HG02943 (cell line): ENCODE results near the gene PACS2.
"Not testable (repeated sequence)": the region's sequence is repeated elsewhere in the genome, so short reads cannot be mapped to it uniquely, and the experiment has no call there.

Source experiments
- ATAC-seq: cut with Tn5 transposase; IDR thresholded peaks from one replicate; pipeline ENCODE4 v1.9.1; 2021; ENCODE audit warnings: mild to moderate bottlenecking, low read depth, moderate library complexity; ENCODE audit not compliant: unreplicated experiment

The PACS2 gene

DNA sequence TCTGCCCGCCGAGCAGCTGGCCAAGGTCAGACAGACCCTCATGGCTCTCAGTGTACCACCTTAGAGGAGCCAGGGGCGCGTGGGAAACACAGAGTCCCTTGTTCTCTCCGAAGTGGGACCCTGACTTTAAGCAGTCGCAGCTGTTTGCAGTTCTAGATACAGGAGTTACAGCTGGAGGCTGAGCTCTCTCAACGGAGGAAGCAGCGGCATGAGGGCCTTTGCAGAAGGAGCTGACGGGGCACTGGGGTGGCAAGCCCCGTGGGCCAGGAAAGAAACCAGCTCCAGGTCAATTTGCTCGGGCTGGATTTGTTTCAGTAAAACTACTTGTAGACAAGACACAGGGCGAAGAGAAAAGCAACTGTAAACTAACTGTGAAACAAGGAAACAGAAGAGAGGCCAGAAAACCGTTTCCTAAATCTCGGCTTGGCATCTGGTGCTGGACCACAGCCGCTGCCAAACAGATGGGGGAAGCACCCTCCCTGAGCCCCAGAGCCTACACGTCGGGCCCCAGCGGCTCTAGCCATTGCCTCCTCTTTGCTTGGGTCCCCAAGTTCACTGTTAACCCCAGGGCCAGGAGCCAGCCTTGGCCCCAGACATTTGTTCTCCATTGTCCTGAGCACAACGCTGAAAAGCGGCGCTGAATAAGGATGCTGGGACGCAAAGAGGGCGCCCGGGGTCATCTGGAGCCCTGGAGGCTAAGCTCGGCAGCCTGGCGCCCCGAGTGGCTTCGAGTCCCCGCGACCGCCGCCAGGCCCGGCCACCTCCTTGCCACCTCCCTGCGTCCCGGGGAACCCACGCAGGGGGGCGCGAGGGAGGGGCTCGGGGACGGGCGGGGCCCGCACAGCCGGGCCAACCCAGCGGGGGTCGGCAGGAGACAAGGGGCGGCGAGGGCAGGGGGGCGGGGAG, 914 bp upstream of the PACS2 start:
- no peak for ATAC-seq

DNA sequence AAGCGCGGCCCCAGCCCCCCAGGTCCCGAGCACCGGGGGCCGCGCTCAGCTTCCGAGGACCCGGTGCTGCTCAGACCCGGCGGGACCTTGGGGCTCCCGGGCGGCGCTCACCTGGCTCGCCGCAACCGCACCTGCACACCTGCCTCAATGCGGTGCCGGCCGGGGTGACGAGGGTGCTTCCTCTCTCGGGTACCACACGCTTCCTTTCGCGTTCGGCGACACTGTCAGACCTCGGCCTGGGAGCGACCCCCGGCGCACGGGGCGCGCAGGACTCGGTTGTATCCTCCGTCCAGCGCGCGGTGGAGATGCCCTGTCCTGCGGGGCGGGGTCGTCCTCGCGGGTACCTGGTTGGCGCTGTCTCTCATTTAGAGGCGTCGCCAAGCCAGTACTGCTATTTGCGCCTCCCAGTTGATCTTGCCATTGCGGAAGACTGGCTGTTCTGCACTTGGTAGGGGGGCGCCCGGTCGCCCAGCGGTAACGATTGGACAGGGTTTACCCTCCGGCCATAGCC, 718 bp downstream of the PACS2 start:
- ATAC-seq = peak; percentile 14

DNA sequence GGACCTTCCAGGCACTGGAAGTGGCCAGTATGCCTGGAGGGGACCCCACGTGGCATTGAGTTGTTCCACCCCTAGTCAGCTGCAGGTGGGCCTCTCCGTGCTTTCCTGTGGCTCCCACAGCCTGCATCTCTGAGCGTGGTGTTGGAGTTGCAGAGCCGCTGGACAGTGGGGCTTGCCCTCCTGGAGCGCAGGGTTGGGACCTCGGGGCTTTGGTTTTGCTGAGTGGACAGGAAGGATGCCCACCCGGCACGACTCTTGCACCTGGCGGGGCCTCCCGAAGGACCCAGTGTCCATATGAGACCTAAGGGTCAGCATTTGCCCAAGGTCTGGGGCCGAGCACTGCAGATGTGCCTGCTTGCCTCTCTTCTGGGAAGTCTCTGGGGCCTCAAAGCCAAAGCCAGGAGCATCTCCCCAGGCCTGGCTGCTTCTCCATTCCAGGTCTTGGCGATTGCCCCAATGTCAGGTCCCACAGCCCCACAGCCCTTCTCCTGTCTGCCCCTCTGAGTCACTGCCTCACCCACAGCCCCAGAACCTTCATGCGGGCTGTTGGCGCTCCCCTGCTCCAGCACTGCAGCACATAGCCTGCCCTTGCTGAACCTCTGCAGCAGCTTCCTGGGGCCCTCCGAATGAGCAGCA, 1.5 kb downstream of the PACS2 start:
- ATAC-seq = no peak

DNA sequence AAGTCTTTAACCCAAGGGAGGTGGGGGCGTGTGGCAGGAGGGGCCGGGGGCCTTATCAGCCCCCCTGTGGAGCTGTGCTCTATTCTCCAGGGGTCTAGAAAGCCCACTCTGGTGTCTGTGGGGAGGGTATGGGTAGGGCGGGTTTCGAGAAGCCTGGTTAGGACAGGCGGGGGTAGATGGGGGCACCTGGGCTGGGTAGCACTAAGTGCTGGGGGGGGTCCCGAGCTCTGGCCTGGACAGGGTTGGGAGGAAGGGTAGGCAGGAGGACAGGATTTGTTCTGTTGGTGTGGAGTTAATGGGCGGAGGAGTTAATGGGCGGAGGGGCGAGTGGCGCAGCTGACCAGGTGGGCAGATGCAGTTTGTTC, 2.0 kb downstream of the PACS2 start:
- no peak for ATAC-seq

DNA sequence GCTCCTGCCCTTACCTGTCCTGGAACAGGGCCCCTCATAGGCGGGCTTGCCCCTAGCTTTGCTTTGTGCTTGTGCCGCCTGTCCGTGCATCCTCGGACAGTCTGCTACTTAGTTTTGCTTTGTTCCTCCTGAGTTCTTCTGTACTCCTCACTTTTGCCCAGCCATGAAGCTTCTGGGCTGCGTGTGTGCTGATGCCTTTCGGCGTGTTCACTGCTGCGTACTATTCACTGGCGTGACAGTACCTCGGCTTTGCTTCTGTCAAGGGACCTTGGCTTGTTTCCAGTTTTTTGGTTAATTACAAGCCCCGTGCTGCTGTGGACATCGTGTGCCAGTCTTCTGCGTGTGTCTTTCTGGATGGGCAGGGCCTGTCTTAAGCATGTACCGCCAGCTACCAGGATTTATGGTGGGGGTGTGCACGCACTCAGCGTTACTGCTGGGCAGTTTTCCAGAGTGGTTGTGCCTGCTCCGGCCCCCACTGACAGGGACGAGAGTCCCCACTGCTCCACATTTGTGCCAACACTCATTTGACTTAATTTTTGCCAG, 2.5 kb downstream of the PACS2 start:
- no peak for ATAC-seq

DNA sequence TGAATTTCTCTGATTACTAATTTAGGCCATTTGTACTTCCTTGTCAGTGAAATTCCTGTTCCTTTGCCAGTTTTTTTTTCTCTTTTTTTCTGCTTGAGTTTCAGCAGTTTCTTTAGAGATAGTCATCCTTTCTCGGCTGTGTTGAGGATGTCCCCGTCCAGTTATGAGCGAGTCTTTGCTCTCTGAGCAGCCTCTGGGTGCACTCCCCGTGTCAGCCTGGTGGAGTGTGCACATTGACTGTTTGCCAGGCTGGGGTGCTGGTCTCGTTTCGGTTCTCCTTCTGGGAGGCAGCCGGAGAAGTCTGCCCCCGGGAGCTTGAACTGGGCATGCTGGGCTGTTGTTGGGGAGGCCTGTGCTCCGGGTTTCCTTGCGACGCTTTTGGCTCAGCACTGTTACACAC, 3.0 kb downstream of the PACS2 start:
- no peak for ATAC-seq

DNA sequence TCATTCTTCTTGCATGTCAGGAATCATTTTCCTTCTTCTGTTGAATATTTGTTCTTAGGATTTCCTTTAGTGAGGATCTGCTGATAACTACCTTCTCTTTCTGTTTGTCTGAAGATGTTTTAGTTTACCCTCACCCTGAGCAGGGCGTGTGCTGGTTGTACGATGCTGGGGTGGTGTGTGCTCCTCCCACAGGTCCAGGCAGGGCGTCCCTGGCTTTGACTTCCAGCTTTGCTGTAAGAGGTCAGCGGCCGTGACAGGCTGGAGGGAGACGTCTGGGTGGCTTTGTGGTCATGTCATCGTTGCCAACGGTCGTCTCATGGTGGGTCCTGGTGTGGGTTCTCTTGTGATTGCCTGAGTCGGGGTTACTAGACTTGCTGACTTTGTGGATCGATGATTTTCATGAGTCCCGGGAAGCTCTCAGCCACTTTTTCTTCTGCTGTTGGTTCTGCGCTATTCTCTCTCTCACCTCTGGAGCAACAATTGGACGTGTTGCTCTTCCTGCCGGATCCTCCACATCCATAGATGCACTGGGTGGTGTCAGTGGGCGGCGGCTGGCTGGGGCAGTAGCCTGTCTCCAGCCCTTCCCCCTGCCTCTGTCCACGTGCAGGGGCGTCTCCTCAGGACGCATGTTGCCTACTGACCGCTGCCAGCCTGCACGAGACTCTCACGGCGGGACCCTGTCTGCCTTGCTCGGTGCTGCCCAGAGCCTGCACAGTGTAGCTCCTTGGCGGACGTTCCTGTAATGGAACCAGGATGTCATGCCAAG, 8.4 kb downstream of the PACS2 start:
- no peak for ATAC-seq

DNA sequence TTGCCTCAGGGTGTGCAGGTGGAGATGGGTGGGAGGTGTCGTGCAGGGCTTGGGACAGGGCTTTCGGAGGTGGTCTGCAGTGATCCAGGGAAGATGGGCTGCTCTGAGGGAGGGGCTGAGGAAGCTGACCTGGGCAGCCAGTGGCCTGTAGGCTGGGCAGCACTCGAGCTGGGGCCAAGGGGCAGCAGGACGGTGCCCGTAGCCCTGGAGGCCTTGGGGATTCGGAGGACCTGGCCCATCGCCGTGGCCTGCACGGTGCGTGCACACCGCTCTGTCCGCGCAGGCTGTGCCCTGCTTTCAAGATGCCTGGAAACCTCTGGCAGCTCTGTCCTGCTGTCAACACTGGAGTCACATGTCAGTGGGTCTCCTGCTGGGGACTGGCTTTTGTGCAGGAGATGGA, 9.1 kb downstream of the PACS2 start:
- ATAC-seq = no peak

DNA sequence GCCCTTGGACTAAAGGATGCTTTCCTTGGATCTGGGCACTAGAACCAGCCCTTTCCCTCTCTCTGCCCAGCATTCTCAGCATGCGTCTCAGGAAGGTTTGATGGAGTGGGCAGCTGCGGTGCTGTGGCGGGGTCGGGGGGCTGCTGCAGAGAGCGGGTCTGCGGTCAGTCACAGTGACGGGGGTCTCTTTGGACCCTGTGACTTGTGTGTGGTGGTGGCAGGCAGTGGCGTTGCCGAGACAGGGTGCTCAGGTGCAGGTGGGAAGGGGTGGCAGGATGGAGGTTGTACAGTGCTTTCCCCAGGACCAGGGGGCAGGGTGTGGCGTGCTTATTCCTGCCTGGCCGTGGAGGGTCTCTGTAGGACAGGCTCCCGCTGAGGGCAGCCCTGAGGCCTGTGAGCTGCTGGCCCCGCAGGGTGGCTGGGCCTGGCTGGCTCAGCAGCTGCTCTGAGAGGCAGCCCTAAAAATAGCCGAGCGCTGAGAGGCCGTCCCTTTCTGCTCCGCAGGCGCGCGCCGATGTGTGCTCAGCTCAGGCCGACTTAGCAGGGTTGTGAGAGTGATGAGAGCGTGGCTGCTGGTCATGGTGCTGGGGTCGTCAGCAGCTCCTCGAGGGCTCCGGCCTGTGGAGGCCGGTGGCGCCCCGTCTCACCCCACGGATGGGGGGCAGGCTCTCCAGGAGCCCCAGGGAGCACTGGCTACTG, 9.7 kb downstream of the PACS2 start:
- ATAC-seq = no peak

DNA sequence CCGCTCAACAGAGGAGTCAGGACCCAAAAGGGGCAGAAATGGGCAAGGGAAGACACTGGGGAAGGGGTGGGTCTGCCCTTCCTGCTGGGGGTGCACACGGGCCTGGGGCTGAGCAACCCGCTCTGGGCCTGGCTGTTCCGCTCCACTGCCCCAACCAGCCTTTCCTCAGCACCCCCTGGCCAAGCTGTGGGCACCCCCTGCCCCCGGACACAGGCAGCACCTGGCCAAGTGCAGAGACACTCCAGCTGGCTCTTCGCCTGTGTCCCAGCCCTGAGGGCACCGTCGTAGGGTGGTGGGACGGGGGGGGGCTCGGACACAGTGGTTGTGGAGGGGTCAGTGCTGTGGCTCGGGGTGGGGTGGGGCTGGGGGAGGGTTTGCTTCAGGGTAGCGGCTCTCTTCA, 10.3 kb downstream of the PACS2 start:
- ATAC-seq = no peak

DNA sequence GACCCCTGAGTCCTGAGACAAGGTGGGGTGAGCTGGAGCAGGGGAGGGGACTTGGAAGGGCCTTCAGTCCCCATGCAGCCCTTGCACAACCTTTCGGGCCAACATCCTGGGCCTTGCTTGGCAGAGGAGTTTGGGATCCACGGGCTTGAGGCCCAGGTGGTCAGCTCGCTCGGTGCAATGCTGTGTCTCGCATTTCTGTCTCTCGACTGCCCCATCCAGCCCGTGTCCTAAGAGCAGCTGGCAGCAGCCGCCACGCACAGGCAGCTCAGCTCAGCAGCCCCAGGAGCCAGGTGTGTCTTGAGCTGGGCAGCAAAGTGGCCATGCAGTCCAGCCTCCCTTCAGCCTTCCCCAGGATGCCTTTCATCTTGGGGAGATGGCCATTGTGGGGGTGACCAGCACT, 10.8 kb downstream of the PACS2 start:
- no peak for ATAC-seq

DNA sequence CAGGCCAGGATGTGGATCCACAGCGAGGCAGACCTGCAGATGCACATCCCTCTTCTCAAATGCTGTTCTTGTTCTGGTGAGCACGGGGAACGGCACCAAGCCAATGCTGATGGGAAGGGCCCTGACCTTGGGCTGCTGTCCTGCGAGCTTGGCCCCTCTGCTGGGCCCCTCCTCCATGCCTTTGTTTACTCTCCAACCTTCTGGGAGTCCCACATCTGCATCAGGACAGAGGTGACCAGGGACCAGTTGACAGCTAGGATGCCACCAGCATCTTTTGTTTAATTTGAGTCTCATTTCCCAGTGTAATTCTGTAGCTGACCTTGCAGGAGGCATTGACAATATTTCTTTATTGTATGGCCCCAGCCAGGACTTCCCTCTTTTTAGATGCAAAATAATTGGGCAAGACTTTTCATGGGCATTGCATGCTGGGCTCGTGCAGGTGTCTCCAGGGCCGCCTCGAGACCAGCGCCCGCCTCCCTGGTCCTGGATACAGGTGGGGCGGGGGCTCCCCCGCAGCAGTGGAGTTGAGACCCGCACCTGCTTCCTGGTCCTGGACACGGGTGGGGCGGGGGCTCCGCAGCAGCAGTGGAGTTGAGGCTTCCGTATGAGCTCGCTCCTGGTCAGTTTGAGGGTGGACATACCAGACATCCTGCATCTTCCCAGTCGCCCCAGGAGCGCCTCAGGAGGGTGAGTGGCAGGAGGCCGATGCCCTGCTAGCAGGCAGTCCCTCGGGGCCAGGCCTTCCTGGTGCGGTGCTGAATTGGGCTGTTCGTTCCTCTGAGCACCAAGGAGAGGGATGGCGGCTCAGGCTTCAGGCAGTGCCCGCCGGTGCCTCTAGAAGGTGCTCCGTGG, 11.4 kb downstream of the PACS2 start:
- ATAC-seq = no peak

DNA sequence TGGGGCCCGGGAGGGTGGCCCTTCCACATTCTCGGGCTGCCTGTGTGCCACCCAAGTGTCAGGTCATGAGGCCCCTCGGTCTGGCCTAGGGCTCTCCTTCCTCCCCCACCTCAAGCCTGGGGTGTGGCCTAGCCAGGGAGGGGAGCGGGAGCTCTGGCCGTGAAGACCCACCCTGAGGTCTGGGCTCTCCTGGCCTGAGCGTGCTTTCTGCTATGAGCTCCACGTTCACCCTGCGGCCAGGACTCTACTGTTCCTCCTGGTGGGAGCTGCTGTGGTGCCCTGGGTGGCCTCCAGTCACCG, 12.0 kb downstream of the PACS2 start:
- ATAC-seq = no peak

DNA sequence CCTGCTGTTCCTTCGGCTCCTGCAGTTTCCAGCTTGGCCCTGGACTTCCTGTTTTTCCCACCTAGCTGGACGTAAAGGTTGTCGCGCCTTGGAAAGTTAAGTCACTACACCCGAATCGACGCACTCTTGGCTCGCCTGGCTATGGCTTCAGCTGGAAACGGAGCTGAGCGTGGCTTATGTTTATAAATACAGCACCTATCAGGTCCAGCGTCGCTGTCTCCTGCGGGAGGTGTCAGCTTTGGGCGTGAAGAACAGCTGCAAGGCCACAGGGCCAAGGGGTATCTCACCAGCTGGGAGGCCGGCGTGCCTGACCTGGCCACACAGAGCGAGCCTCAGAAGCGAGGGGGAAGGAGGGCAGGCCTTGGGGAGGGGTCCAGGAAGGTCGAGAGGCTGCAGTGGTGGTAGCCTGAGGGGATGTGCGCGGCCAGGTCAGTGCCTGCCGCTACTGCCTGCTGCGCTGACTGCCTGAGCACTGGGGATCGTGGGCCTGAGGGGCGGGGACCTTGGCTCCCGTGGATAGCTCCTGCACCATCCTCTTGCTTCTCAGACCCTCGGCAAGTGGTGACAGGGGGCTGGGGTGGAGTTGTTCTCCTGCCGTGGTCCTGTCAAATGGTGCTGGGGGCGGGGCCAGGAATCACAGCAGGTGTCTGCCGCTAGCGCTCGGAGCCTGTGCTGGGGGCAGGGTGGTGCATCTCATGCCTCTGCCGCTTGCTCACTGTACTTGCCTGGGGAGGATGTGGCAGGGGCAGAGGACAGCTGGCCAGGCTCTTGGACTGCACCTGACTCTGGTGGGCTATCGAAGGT, 12.5 kb downstream of the PACS2 start:
- no peak for ATAC-seq

DNA sequence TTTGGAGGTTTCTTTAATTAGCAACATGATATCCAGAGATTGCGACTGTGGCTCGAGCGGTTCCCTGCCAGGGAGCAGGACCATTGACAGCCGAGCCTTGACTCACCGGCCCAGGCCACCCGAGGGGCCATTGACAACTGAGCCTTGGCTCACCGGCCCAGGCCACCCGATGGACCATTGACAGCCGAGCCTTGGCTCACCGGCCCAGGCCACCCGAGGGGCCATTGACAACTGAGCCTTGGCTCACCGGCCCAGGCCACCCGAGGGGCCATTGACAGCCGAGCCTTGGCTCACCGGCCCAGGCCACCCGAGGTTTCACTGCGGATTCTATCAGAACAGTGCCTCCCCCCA, 13.1 kb downstream of the PACS2 start:
- not testable (repeated sequence) for ATAC-seq

DNA sequence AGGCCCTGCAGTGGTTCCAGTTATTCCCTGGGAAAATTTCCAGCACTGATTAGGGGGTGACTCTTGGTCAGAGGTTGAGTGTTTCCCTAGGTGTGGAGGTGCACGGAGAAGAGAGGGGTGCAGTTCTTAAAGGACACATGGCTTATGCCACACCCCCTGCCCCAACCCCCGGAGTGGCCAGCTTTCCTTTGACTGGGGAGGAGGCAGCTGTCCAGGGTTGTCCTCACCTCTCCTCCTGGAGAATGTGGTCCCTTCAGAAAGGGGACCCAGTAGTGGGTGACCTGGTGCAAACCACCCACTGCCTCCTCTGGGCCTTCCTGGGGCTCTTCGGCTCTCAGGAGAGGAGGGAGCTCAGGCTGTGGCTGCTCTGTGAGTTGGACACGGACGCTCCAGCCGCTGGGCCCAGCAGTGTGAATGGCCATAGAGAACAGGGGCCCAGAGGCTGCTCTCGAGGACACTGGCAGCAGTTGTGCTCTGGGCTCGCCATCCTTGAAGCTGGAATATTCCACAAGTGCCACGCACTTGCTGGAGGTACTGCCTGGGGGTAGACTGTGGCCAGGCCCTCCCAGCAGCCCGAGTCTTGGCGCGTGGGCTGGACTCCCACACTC, 13.6 kb downstream of the PACS2 start:
- ATAC-seq = no peak

DNA sequence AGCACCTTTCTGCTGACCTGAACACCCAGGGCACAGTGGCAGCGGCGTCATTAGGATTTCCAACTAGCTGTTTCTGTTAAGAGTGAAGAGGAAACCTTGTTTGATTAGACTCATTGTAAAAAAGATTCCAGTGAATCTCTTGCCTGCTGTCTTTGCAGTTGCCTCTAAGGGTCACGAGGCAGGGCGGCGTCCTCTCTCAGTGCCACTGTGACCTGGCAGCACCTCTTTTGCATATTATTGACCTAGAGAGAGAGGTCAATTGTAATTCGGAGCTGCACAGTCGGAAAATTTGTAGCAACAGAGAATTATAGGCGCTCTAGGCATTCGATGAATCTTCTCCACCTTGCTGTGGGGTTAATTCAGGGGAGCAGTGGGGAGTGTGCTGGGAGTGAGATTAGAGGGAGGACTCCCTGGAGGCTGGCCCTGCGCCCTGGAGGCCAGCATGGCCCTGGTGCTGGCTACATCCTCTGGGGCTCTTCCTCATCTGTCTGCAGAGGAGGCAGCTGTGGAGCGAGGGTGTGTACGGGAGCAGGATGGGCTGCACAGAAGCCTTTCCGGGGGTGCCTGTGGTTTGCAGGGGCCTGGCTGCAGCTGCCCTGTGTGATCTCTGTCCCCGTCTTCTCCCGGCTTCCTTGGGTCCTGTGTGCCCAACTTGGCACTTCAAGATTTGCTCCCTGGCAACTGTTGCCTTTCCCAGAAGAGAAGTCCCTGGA, 14.3 kb downstream of the PACS2 start:
- no peak for ATAC-seq
